Measurements from ENCODE around the gene SPAG8. TPM values are rescaled to one million over a fixed set of nuclear protein-coding genes. Genes with fewer than 3 reads are reported as not detected.

Gene SPAG8
- total RNA-seq, 1 donor: 0.86 TPM

- H3K4me3 ChIP-seq (ENCODE audit: low read depth, low read length): no peak overlapping the region
- no peak for DNase-seq (ENCODE audit: low read depth)
- TF ChIP-seq CTCF (IDR thresholded peaks at IDR 0.05; ENCODE audit: insufficient read depth, low read depth, low read length): no peak
Observed at GRCh38 chr9:35839926-35840325, 27.9 kb upstream of the SPAG8 start.

GRCh38 chr9:35836595-35836994, 24.5 kb upstream of the SPAG8 start:
- no peak overlapping the region for H3K4me3 ChIP-seq (ENCODE audit: low read depth, low read length)
- no peak for DNase-seq (ENCODE audit: low read depth)
- TF ChIP-seq CTCF (IDR thresholded peaks at IDR 0.05; ENCODE audit: insufficient read depth, low read depth, low read length): no peak

- no peak for TF ChIP-seq CTCF (IDR thresholded peaks at IDR 0.05; ENCODE audit: insufficient read depth, low read depth, low read length)
- DNase-seq (ENCODE audit: low read depth): no peak
Observed at GRCh38 chr9:35835766-35836165, 23.7 kb upstream of the SPAG8 start.

GRCh38 chr9:35835216-35835632, 23.2 kb upstream of the SPAG8 start:
- TF ChIP-seq CTCF (IDR thresholded peaks at IDR 0.05; ENCODE audit: insufficient read depth, low read depth, low read length): peak; percentile 24
- DNase-seq (ENCODE audit: low read depth): no peak
- H3K4me3 ChIP-seq (ENCODE audit: low read depth, low read length): no peak overlapping the region

More at GRCh38 chr9:35835766-35836165, 23.7 kb upstream of the SPAG8 start:
- H3K4me3 ChIP-seq (ENCODE audit: low read depth, low read length): no peak overlapping the region

- H3K4me3 ChIP-seq (ENCODE audit: low read depth, low read length): no peak overlapping the region
- no peak for DNase-seq (ENCODE audit: low read depth)
- TF ChIP-seq CTCF (IDR thresholded peaks at IDR 0.05; ENCODE audit: insufficient read depth, low read depth, low read length): no peak
Observed at GRCh38 chr9:35834260-35835215, 22.5 kb upstream of the SPAG8 start.

GRCh38 chr9:35832814-35833213, 20.8 kb upstream of the SPAG8 start:
- no peak for TF ChIP-seq CTCF (IDR thresholded peaks at IDR 0.05; ENCODE audit: insufficient read depth, low read depth, low read length)
- H3K4me3 ChIP-seq (ENCODE audit: low read depth, low read length): no peak overlapping the region
- no peak for DNase-seq (ENCODE audit: low read depth)

Data from fibroblast of villous mesenchyme (primary cell).